Sigmoid colon (tissue), 7 donors: Measurements from ENCODE around the gene OPRPN. TPM values are rescaled to one million over a fixed set of nuclear protein-coding genes. Genes with fewer than 3 reads are reported as not detected.

ENCODE experiments used
- DNase-seq: peaks from one replicate; pipeline ENCODE4 v3.0.0-alpha.2; 2019
- H3K27ac ChIP-seq, 4 donors: fragments of 200-600 bp; sonication (generic); one replicate each; pipeline ENCODE4 v1.5.1; 2016 to 2019; ENCODE audit warnings: mild to moderate bottlenecking in 1 of 4
- H3K27me3 ChIP-seq, 3 donors: fragments of 200-600 bp; sonication (generic); one replicate each; pipeline ENCODE4 v1.5.1; 2019; ENCODE audit warnings: mild to moderate bottlenecking in 1 of 3
- H3K36me3 ChIP-seq, 4 donors: fragments of 200-600 bp; sonication (generic); one replicate each; pipeline ENCODE4 v1.5.1; 2016 to 2019
- H3K4me1 ChIP-seq, 4 donors: fragments of 200-600 bp; sonication (generic); one replicate each; pipeline ENCODE4 v1.5.1; 2017 to 2019
- H3K4me3 ChIP-seq, 4 donors: fragments of 200-600 bp; sonication (generic); one replicate each; pipeline ENCODE4 v1.5.1; 2017 to 2019; ENCODE audit warnings: mild to moderate bottlenecking in 2 of 4, moderate library complexity in 1 of 4
- H3K9me3 ChIP-seq, 4 donors: fragments of 200-600 bp in 3 of 4; sonication (generic) in 3 of 4; one replicate each; pipeline versions ENCODE4 v1.5.1 to v1.6.1; 2013 to 2019
- CTCF ChIP-seq, 4 experiments: fragments of 450-650 bp in 3 of 4; fragments of 200-600 bp in 1 of 4; IDR thresholded peaks; one replicate each; pipeline ENCODE4 v1.5.1; 2016 to 2019; ENCODE audit warnings: antibody characterized with exemption in 4 of 4, mild to moderate bottlenecking in 3 of 4, moderate library complexity in 2 of 4
- EP300 ChIP-seq, 4 donors: sonication (generic); formaldehyde crosslinking; IDR thresholded peaks; one replicate each; pipeline ENCODE4 v1.6.1; 2017; ENCODE audit warnings: antibody characterized with exemption in 4 of 4
- POLR2A ChIP-seq, 2 donors: fragments of 450-650 bp; IDR thresholded peaks; one replicate each; pipeline ENCODE4 v1.6.1; 2016; ENCODE audit warnings: antibody characterized with exemption in 2 of 2, mild to moderate bottlenecking in 2 of 2, moderate library complexity in 2 of 2
- POLR2AphosphoS5 ChIP-seq, 4 donors: sonication (generic); formaldehyde crosslinking; IDR thresholded peaks; one replicate each; pipeline ENCODE4 v1.6.1; 2017; ENCODE audit warnings: antibody characterized with exemption in 4 of 4
- WGBS, 2 donors: extraction: QIAGEN DNeasy Blood & Tissue Kit; methylation state at CpG; one replicate each; pipeline ENCODE4 v1.1.7; 2013; 5-methylcytosine and 5-hydroxymethylcytosine counted together
- intact Hi-C: fragments of 100-400 bp; cut with DNase I; formaldehyde crosslinking; loops from one replicate; pipeline ENCODE4 v1.15.1; 2023
- polyA plus RNA-seq, 3 donors: library from polyadenylated mRNA; stranded (reverse); fragments of 200-250 nt; gene quantifications; one replicate each; pipeline ENCODE4 v1.2.3, GENCODE V29; 2013
- total RNA-seq, 4 donors: library from RNA; depleted of rRNA; stranded (reverse); fragments of >200 nt; gene quantifications; one replicate each; pipeline ENCODE4 v1.1.0, GENCODE V29; 2016
- donor health status: healthy with polysubstance abuse.
- donor health status: Bipolar disorder and iron deficiency.
- donor health status: healthy.

The OPRPN gene
- total and polyA plus RNA-seq, 7 donors, result not detected

DNA sequence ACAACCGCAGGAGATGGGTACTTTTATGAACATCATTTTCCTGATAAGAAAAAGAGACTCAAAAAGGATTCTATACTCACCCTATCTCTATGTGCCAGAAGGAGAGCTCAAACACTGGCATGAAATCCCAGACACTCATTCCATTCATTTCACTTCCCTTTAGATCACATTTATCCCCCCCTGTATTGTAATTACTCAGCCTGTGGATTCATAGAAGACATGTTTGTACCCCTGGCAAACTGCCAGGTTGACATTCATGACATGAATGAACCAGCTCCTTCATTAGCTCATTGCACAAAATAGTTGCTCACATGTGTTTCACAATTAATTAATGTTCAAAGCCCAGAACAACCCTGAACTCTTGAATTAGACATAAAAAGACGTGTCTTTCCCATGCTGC, 32.3 kb upstream of the OPRPN start:
- no peaks in the 10 kb centered on the region for H3K27me3 ChIP-seq
- intact Hi-C loops, result no loop called here
- H3K36me3 ChIP-seq, result no peaks in the 10 kb centered on the region
- WGBS, 2 donors, result 39 to 75% methylated on average over 2 of the region's 2 CpGs
- no peak overlapping the region for H3K4me3 ChIP-seq
- no peaks in the 10 kb centered on the region for H3K9me3 ChIP-seq
- H3K4me1 ChIP-seq, result no peaks in the 10 kb centered on the region
- TF ChIP-seq POLR2A (IDR thresholded peaks at IDR 0.05), result no peak
- no peak for TF ChIP-seq EP300 (IDR thresholded peaks at IDR 0.05)
- no peak for TF ChIP-seq CTCF (IDR thresholded peaks at IDR 0.05)
- TF ChIP-seq POLR2AphosphoS5 (IDR thresholded peaks at IDR 0.05), result no peak
- no peak for DNase-seq
- no peak overlapping the region for H3K27ac ChIP-seq

DNA sequence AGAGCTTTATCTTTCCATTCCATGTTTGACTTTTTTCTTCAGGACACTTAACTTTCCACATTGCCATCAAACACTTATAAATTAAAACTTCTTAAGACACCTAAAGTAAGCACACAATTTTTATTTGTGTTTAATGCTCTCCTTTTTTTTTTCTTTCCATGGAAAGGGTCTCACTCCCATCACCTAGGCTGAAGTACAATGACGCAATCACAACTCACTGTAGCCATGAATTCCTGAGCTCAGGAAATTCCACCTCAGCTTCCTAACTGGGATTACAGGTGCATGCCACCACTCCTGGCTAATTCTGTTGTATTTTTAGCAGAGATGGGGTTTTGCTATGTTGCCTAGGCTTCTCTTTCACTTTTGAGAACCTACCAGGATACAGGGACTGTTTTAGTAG, 29.9 kb upstream of the OPRPN start:
- Histone ChIP-seq H3K27ac (no peak overlapping the region), H3K9me3 (peaks cover 0 to 3% (median 0%) of the 10 kb centered on the region in 4 donors), H3K36me3 (no peaks in the 10 kb centered on the region), H3K4me3 (no peak overlapping the region), H3K27me3 (no peaks in the 10 kb centered on the region), H3K4me1 (no peaks in the 10 kb centered on the region)
- TF ChIP-seq POLR2AphosphoS5 (IDR thresholded peaks at IDR 0.05), result no peak
- no peak for TF ChIP-seq EP300 (IDR thresholded peaks at IDR 0.05)
- no peak for TF ChIP-seq POLR2A (IDR thresholded peaks at IDR 0.05)
- TF ChIP-seq CTCF (IDR thresholded peaks at IDR 0.05), result no peak
- WGBS, 2 donors, result 90 to 94% methylated on average over 1 of the region's 1 CpG
- intact Hi-C loops, result no loop called here
- DNase-seq, result no peak

DNA sequence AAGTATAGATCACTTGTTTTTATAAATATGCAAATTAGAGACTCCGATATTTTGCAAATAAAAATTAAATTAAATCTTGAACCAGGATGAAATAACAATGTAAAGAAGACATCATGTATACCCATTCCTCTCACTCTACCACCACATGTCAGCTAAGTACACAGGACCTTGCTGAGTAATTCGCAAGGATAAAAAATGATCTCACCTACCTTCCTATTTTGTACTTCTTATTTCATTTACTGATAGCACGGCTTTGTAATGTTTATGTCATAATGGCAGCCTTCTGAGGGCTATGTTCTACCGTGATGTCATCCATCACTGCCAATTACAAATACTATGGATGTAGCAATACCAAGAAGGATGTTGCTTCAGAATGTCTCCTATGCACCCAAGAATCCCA, 25.8 kb upstream of the OPRPN start:
- no peak overlapping the region for H3K4me3 ChIP-seq
- H3K27ac ChIP-seq, result no peak overlapping the region
- WGBS, 2 donors, result 88% methylated on average over 4 of the region's 4 CpGs
- intact Hi-C loops, result no loop called here
- DNase-seq, result no peak
- no peaks in the 10 kb centered on the region for H3K4me1 ChIP-seq
- TF ChIP-seq EP300 (IDR thresholded peaks at IDR 0.05), result no peak
- no peak for TF ChIP-seq POLR2AphosphoS5 (IDR thresholded peaks at IDR 0.05)
- TF ChIP-seq POLR2A (IDR thresholded peaks at IDR 0.05), result no peak
- peaks cover 0 to 4% (median 0%) of the 10 kb centered on the region in 4 donors for H3K9me3 ChIP-seq
- H3K27me3 ChIP-seq, result no peaks in the 10 kb centered on the region
- no peaks in the 10 kb centered on the region for H3K36me3 ChIP-seq

- no peaks in the 10 kb centered on the region for H3K4me1 ChIP-seq
- no peaks in the 10 kb centered on the region for H3K36me3 ChIP-seq
- intact Hi-C loops, result no loop called here
- peaks cover 0 to 4% (median 0%) of the 10 kb centered on the region in 4 donors for H3K9me3 ChIP-seq
- TF ChIP-seq EP300 (IDR thresholded peaks at IDR 0.05), result no peak
- TF ChIP-seq POLR2AphosphoS5 (IDR thresholded peaks at IDR 0.05), result no peak
- H3K4me3 ChIP-seq, result no peak overlapping the region
- no peaks in the 10 kb centered on the region for H3K27me3 ChIP-seq
- H3K27ac ChIP-seq, result no peak overlapping the region
- 75 to 81% methylated on average over 3 of the region's 3 CpGs for WGBS, 2 donors
- DNase-seq, result no peak
Measured at GRCh38 chr4:70372760-70373159, 25.0 kb upstream of the OPRPN start.

- H3K4me1 ChIP-seq, result no peaks in the 10 kb centered on the region
- no peaks in the 10 kb centered on the region for H3K9me3 ChIP-seq
- no peak for DNase-seq
- TF ChIP-seq POLR2A (IDR thresholded peaks at IDR 0.05), result no peak
- no peaks in the 10 kb centered on the region for H3K27me3 ChIP-seq
- no peak overlapping the region for H3K27ac ChIP-seq
- intact Hi-C loops, result no loop called here
- WGBS, 2 donors, result 80 to 84% methylated on average over 3 of the region's 3 CpGs
- no peaks in the 10 kb centered on the region for H3K36me3 ChIP-seq
- H3K4me3 ChIP-seq, result no peak overlapping the region
Measured at GRCh38 chr4:70380578-70380977, 17.2 kb upstream of the OPRPN start.

- 75 to 77% methylated on average over 5 of the region's 5 CpGs for WGBS, 2 donors
- intact Hi-C loops, result no loop called here
- no peaks in the 10 kb centered on the region for H3K4me1 ChIP-seq
- no peaks in the 10 kb centered on the region for H3K9me3 ChIP-seq
- no peak for DNase-seq
- H3K36me3 ChIP-seq, result no peaks in the 10 kb centered on the region
- no peak within 1 kb of the TSS for H3K4me3 ChIP-seq
- TF ChIP-seq POLR2AphosphoS5 (IDR thresholded peaks at IDR 0.05) (no peak), EP300 (IDR thresholded peaks at IDR 0.05) (no peak), POLR2A (IDR thresholded peaks at IDR 0.05) (no peak), CTCF (IDR thresholded peaks at IDR 0.05) (no peak)
- no peak within 1 kb of the TSS for H3K27ac ChIP-seq
- no peaks in the 10 kb centered on the region for H3K27me3 ChIP-seq
Measured at GRCh38 chr4:70382691-70383181, 15.0 kb upstream of the OPRPN start, which contains the start of gene SMR3B. Gene SMR3B, plus strand, starts transcription at chr4:70383131. Its CDS starts 1,380 bp downstream, at chr4:70384511.
